ENCODE measurements around the gene DRC3.

Gene DRC3

GRCh38 chr17:17972126-17972951 is at the start of gene DRC3, which contains the start of gene TOM1L2:
Gene DRC3 (plus strand): TSS chr17:17972862. CDS start chr17:17977599, 4,737 bp downstream.
Gene TOM1L2 (minus strand): TSS chr17:17972400. CDS start chr17:17972313, 87 bp downstream.
- Histone ChIP-seq H3K9ac (ENCODE audit: low read length) (peak within 1 kb of the TSS; percentile 47), H3K4me3 (ENCODE audit: low read depth, low read length) (peak within 1 kb of the TSS; percentile 72), H3K9me3 (ENCODE audit: control insufficient read depth, insufficient read depth, low read depth, low read length) (no peaks in the 10 kb centered on the region), H3K27me3 (ENCODE audit: control insufficient read depth, insufficient read depth, low read length) (no peaks in the 10 kb centered on the region), H3K27ac (ENCODE audit: low read depth, low read length) (no peak within 1 kb of the TSS), H3K36me3 (ENCODE audit: control insufficient read depth, insufficient read depth, low read length) (no peaks in the 10 kb centered on the region), H3K4me1 (ENCODE audit: control insufficient read depth, insufficient read depth, low read length) (0 out of 2 replicates have a peak, but pooled peaks cover 2% of the 10 kb centered on the region)

GRCh38 chr17:17924131-17924856 is 48.4 kb upstream of the DRC3 start:
- Histone ChIP-seq H3K4me1 (ENCODE audit: control insufficient read depth, insufficient read depth, low read length) (peaks cover 45% of the 10 kb centered on the region), H3K9ac (ENCODE audit: low read length) (no peak overlapping the region), H3K36me3 (ENCODE audit: control insufficient read depth, insufficient read depth, low read length) (no peaks in the 10 kb centered on the region), H3K27me3 (ENCODE audit: control insufficient read depth, insufficient read depth, low read length) (no peaks in the 10 kb centered on the region), H3K4me3 (ENCODE audit: low read depth, low read length) (no peak overlapping the region), H3K9me3 (ENCODE audit: control insufficient read depth, insufficient read depth, low read depth, low read length) (no peaks in the 10 kb centered on the region), H3K27ac (ENCODE audit: low read depth, low read length) (no peak overlapping the region)

GRCh38 chr17:17924857-17925250 is 47.8 kb upstream of the DRC3 start:
- H3K36me3 ChIP-seq (ENCODE audit: control insufficient read depth, insufficient read depth, low read length), result no peaks in the 10 kb centered on the region
- no peak overlapping the region for H3K9ac ChIP-seq (ENCODE audit: low read length)
- no peaks in the 10 kb centered on the region for H3K9me3 ChIP-seq (ENCODE audit: control insufficient read depth, insufficient read depth, low read depth, low read length)
- peaks cover 39% of the 10 kb centered on the region for H3K4me1 ChIP-seq (ENCODE audit: control insufficient read depth, insufficient read depth, low read length)
- H3K4me3 ChIP-seq (ENCODE audit: low read depth, low read length), result no peak overlapping the region
- no peaks in the 10 kb centered on the region for H3K27me3 ChIP-seq (ENCODE audit: control insufficient read depth, insufficient read depth, low read length)
- no peak overlapping the region for H3K27ac ChIP-seq (ENCODE audit: low read depth, low read length)

GRCh38 chr17:17926036-17926435 is 46.6 kb upstream of the DRC3 start:
- no peak overlapping the region for H3K27ac ChIP-seq (ENCODE audit: low read depth, low read length)
- H3K27me3 ChIP-seq (ENCODE audit: control insufficient read depth, insufficient read depth, low read length), result no peaks in the 10 kb centered on the region
- no peak overlapping the region for H3K9ac ChIP-seq (ENCODE audit: low read length)
- H3K4me1 ChIP-seq (ENCODE audit: control insufficient read depth, insufficient read depth, low read length), result peaks cover 34% of the 10 kb centered on the region
- H3K9me3 ChIP-seq (ENCODE audit: control insufficient read depth, insufficient read depth, low read depth, low read length), result no peaks in the 10 kb centered on the region
- no peaks in the 10 kb centered on the region for H3K36me3 ChIP-seq (ENCODE audit: control insufficient read depth, insufficient read depth, low read length)
- no peak overlapping the region for H3K4me3 ChIP-seq (ENCODE audit: low read depth, low read length)

- no peak overlapping the region for H3K27ac ChIP-seq (ENCODE audit: low read depth, low read length)
- no peak overlapping the region for H3K4me3 ChIP-seq (ENCODE audit: low read depth, low read length)
- peaks cover 26% of the 10 kb centered on the region for H3K4me1 ChIP-seq (ENCODE audit: control insufficient read depth, insufficient read depth, low read length)
- H3K36me3 ChIP-seq (ENCODE audit: control insufficient read depth, insufficient read depth, low read length), result no peaks in the 10 kb centered on the region
- no peaks in the 10 kb centered on the region for H3K27me3 ChIP-seq (ENCODE audit: control insufficient read depth, insufficient read depth, low read length)
- H3K9ac ChIP-seq (ENCODE audit: low read length), result no peak overlapping the region
- no peaks in the 10 kb centered on the region for H3K9me3 ChIP-seq (ENCODE audit: control insufficient read depth, insufficient read depth, low read depth, low read length)
These were observed 45.7 kb upstream of the DRC3 start for GRCh38 chr17:17926840-17927449.

- no peaks in the 10 kb centered on the region for H3K9me3 ChIP-seq (ENCODE audit: control insufficient read depth, insufficient read depth, low read depth, low read length)
- H3K9ac ChIP-seq (ENCODE audit: low read length), result no peak overlapping the region
- no peak overlapping the region for H3K27ac ChIP-seq (ENCODE audit: low read depth, low read length)
- H3K4me3 ChIP-seq (ENCODE audit: low read depth, low read length), result no peak overlapping the region
- peaks cover 15% of the 10 kb centered on the region for H3K4me1 ChIP-seq (ENCODE audit: control insufficient read depth, insufficient read depth, low read length)
- H3K27me3 ChIP-seq (ENCODE audit: control insufficient read depth, insufficient read depth, low read length), result no peaks in the 10 kb centered on the region
- H3K36me3 ChIP-seq (ENCODE audit: control insufficient read depth, insufficient read depth, low read length), result no peaks in the 10 kb centered on the region
These were observed 44.0 kb upstream of the DRC3 start for GRCh38 chr17:17928398-17929287.

GRCh38 chr17:17929655-17930380 is 42.8 kb upstream of the DRC3 start:
- H3K27ac ChIP-seq (ENCODE audit: low read depth, low read length), result no peak overlapping the region

GRCh38 chr17:17930674-17931073 is 42.0 kb upstream of the DRC3 start:
- Histone ChIP-seq H3K9me3 (ENCODE audit: control insufficient read depth, insufficient read depth, low read depth, low read length) (no peaks in the 10 kb centered on the region), H3K4me1 (ENCODE audit: control insufficient read depth, insufficient read depth, low read length) (peaks cover 20% of the 10 kb centered on the region), H3K27me3 (ENCODE audit: control insufficient read depth, insufficient read depth, low read length) (no peaks in the 10 kb centered on the region), H3K9ac (ENCODE audit: low read length) (no peak overlapping the region), H3K4me3 (ENCODE audit: low read depth, low read length) (no peak overlapping the region), H3K36me3 (ENCODE audit: control insufficient read depth, insufficient read depth, low read length) (no peaks in the 10 kb centered on the region), H3K27ac (ENCODE audit: low read depth, low read length) (no peak overlapping the region)

More at GRCh38 chr17:17929655-17930380, 42.8 kb upstream of the DRC3 start:
- Histone ChIP-seq H3K36me3 (ENCODE audit: control insufficient read depth, insufficient read depth, low read length) (no peaks in the 10 kb centered on the region), H3K9me3 (ENCODE audit: control insufficient read depth, insufficient read depth, low read depth, low read length) (no peaks in the 10 kb centered on the region), H3K27me3 (ENCODE audit: control insufficient read depth, insufficient read depth, low read length) (no peaks in the 10 kb centered on the region), H3K9ac (ENCODE audit: low read length) (no peak overlapping the region), H3K4me3 (ENCODE audit: low read depth, low read length) (no peak overlapping the region), H3K4me1 (ENCODE audit: control insufficient read depth, insufficient read depth, low read length) (peaks cover 15% of the 10 kb centered on the region)

- Histone ChIP-seq H3K4me3 (ENCODE audit: low read depth, low read length) (no peak overlapping the region), H3K9ac (ENCODE audit: low read length) (no peak overlapping the region), H3K27me3 (ENCODE audit: control insufficient read depth, insufficient read depth, low read length) (no peaks in the 10 kb centered on the region), H3K4me1 (ENCODE audit: control insufficient read depth, insufficient read depth, low read length) (peaks cover 23% of the 10 kb centered on the region), H3K27ac (ENCODE audit: low read depth, low read length) (no peak overlapping the region), H3K36me3 (ENCODE audit: control insufficient read depth, insufficient read depth, low read length) (no peaks in the 10 kb centered on the region), H3K9me3 (ENCODE audit: control insufficient read depth, insufficient read depth, low read depth, low read length) (no peaks in the 10 kb centered on the region)
These were observed 41.5 kb upstream of the DRC3 start for GRCh38 chr17:17931159-17931558.

GRCh38 chr17:17933775-17934174 is 38.9 kb upstream of the DRC3 start:
- Histone ChIP-seq H3K4me1 (ENCODE audit: control insufficient read depth, insufficient read depth, low read length) (peaks cover 12% of the 10 kb centered on the region; the same call in 1 of the 2 replicates), H3K27me3 (ENCODE audit: control insufficient read depth, insufficient read depth, low read length) (no peaks in the 10 kb centered on the region), H3K9ac (ENCODE audit: low read length) (no peak overlapping the region), H3K27ac (ENCODE audit: low read depth, low read length) (no peak overlapping the region), H3K4me3 (ENCODE audit: low read depth, low read length) (no peak overlapping the region), H3K36me3 (ENCODE audit: control insufficient read depth, insufficient read depth, low read length) (no peaks in the 10 kb centered on the region), H3K9me3 (ENCODE audit: control insufficient read depth, insufficient read depth, low read depth, low read length) (no peaks in the 10 kb centered on the region)
